OCI-LY3 (cell line): ENCODE results near the gene CFAP97D2.

Experiments used
- EZH2phosphoT487 ChIP-seq: fragments of 200-600 bp; shearing (Covaris generic); IDR thresholded peaks from 2 replicates; pipeline ENCODE4 v1.6.1; 2018; ENCODE audit warnings: antibody characterized with exemption, mixed run types, low read depth
- TF ChIP-seq, protein P1 (sequence below): fragments of 200-600, 300-600 bp; sonication (generic); IDR thresholded peaks from 2 replicates; pipeline ENCODE4 v1.5.1; 2014; ENCODE audit warnings: antibody characterized with exemption, low read length, low read depth

DNA sequence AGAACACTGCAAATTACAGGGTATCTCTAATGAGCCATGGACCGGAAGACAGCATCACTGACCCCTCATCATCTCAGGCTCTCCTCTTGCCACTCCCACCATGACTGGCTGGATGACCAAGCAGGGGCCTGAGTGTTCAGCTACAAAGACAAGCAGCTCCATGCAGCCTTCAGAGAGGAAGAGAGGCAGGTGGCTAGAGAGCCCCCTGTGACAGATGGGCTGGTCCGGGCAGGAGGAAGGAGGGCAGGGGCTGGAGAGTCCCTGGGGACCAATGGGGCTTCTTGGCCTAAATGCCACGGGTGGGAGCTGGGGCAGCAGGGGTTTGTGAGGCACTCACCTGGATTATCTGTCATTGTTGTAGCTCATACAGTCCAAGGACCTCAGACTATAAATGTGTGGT, 33.8 kb upstream of the CFAP97D2 start:
- TF ChIP-seq, protein P1, sequence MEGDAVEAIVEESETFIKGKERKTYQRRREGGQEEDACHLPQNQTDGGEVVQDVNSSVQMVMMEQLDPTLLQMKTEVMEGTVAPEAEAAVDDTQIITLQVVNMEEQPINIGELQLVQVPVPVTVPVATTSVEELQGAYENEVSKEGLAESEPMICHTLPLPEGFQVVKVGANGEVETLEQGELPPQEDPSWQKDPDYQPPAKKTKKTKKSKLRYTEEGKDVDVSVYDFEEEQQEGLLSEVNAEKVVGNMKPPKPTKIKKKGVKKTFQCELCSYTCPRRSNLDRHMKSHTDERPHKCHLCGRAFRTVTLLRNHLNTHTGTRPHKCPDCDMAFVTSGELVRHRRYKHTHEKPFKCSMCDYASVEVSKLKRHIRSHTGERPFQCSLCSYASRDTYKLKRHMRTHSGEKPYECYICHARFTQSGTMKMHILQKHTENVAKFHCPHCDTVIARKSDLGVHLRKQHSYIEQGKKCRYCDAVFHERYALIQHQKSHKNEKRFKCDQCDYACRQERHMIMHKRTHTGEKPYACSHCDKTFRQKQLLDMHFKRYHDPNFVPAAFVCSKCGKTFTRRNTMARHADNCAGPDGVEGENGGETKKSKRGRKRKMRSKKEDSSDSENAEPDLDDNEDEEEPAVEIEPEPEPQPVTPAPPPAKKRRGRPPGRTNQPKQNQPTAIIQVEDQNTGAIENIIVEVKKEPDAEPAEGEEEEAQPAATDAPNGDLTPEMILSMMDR = no peak
- no peak for TF ChIP-seq EZH2phosphoT487
